Measurements from ENCODE around the gene IFNB1.

DNA sequence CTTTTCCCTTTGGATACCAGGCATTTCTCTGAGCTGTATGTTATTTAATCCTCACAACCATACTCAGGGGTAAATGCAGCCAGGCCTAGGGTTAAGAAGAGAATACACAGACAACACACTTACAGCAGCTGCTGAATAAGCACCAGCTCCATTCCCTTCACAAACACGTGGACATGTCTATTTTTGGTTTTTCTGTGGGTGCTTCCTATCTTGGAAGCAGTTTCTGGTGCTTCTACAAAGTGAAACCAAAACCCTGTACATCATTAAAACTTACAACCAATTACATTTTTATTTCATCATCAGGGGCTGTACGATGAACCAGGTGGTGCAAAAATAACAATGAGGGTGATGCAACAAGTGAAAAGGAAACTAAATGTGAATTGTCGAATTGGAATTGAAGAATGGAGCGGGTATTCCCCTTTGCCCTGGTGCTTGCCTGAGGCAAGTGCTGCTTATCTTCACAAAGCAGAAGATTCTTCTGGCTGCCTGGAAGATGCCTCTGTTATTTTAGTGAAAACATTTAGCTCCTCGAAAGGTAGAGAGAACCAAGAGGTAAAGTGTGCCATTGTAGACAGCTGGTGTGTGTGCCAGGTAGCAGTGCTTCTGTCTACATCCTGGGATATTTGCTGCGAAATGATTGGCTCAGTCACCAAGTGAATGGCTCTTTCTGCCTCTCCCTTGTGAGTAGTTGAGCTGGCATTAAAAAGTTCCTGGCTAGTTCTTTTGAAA lies 18.6 kb upstream of the IFNB1 start:
- no peak for TF ChIP-seq POLR2A (IDR thresholded peaks at IDR 0.05)
- TF ChIP-seq POLR2AphosphoS5 (IDR thresholded peaks at IDR 0.05), result peak in 1 of 2 donors; percentile 33
- TF ChIP-seq, protein P1, sequence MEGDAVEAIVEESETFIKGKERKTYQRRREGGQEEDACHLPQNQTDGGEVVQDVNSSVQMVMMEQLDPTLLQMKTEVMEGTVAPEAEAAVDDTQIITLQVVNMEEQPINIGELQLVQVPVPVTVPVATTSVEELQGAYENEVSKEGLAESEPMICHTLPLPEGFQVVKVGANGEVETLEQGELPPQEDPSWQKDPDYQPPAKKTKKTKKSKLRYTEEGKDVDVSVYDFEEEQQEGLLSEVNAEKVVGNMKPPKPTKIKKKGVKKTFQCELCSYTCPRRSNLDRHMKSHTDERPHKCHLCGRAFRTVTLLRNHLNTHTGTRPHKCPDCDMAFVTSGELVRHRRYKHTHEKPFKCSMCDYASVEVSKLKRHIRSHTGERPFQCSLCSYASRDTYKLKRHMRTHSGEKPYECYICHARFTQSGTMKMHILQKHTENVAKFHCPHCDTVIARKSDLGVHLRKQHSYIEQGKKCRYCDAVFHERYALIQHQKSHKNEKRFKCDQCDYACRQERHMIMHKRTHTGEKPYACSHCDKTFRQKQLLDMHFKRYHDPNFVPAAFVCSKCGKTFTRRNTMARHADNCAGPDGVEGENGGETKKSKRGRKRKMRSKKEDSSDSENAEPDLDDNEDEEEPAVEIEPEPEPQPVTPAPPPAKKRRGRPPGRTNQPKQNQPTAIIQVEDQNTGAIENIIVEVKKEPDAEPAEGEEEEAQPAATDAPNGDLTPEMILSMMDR (IDR thresholded peaks at IDR 0.05), result peak in 1 of 6 experiments; percentile 9
- no peak for TF ChIP-seq EP300 (IDR thresholded peaks at IDR 0.05)
